Cardiac muscle cell (in vitro differentiated cells and primary cell): ENCODE measurements around the gene NAA25. TPM values are rescaled to one million over a fixed set of nuclear protein-coding genes. Genes with fewer than 3 reads are reported as not detected.
"Not testable (repeated sequence)": the region's sequence is repeated elsewhere in the genome, so short reads cannot be mapped to it uniquely, and the experiment has no call there.

Experiments used
- DNase-seq, 2 donors: peaks; one replicate each; pipeline versions ENCODE4 v3.0.0 to v3.0.0-alpha.2; 2010 to 2017; ENCODE audit warnings: low read depth in 1 of 2, low spot score in 1 of 2
- H3K27ac ChIP-seq: fragments of 200-600 bp; sonication (generic); 2 replicates; pipeline ENCODE4 v1.5.1; 2016
- H3K27me3 ChIP-seq: fragments of 200-600 bp; sonication (generic); 2 replicates; pipeline ENCODE4 v1.6.0; 2016; ENCODE audit warnings: control low read depth
- H3K36me3 ChIP-seq: fragments of 200-600 bp; sonication (generic); 2 replicates; pipeline ENCODE4 v1.5.1; 2016; ENCODE audit warnings: control low read depth
- H3K4me1 ChIP-seq: fragments of 200-600 bp; sonication (generic); 2 replicates; pipeline ENCODE4 v1.8.1; 2017; ENCODE audit warnings: low read depth, mild to moderate bottlenecking, mixed run types
- H3K4me3 ChIP-seq: fragments of 200-600 bp; sonication (generic); 2 replicates; pipeline ENCODE4 v1.5.1; 2016; ENCODE audit warnings: mild to moderate bottlenecking
- H3K9me3 ChIP-seq: fragments of 200-600 bp; sonication (generic); 2 replicates; pipeline ENCODE4 v1.5.1; 2017; ENCODE audit warnings: low read depth, mild to moderate bottlenecking, control low read depth
- CTCF ChIP-seq: IDR thresholded peaks from 2 replicates; pipeline ENCODE4 v1.5.1; 2012; ENCODE audit warnings: low read depth, mild to moderate bottlenecking, low read length
- polyA plus RNA-seq: library from polyadenylated mRNA; unstranded; fragments of >200 nt; fragmentation: Nextera tagmentation; extraction: Ambion mirVana; gene quantifications from 2 replicates; pipeline ENCODE4 v1.2.1, GENCODE V29; 2016
- total RNA-seq: library from RNA; depleted of rRNA; stranded (reverse); fragments of >200 nt; gene quantifications from 2 replicates; pipeline ENCODE4 v1.2.3, GENCODE V29; 2016

The NAA25 gene
- total and polyA plus RNA-seq, 2 experiments from 2014 or later, result 25.9 to 30.6 TPM

GRCh38 chr12:112063273-112063672 lies 45.3 kb downstream of the NAA25 start:
- Histone ChIP-seq H3K9me3 (no peaks in the 10 kb centered on the region), H3K27me3 (no peaks in the 10 kb centered on the region), H3K36me3 (peaks cover 64% of the 10 kb centered on the region), H3K4me3 (no peak overlapping the region), H3K27ac (no peak overlapping the region), H3K4me1 (no peaks in the 10 kb centered on the region)
- no peak for TF ChIP-seq CTCF
- DNase-seq, result no peak

GRCh38 chr12:112061137-112061536 lies 47.4 kb downstream of the NAA25 start:
- no peaks in the 10 kb centered on the region for H3K4me1 ChIP-seq
- no peaks in the 10 kb centered on the region for H3K27me3 ChIP-seq
- no peak overlapping the region for H3K27ac ChIP-seq
- no peaks in the 10 kb centered on the region for H3K9me3 ChIP-seq
- peaks cover 65% of the 10 kb centered on the region for H3K36me3 ChIP-seq
- TF ChIP-seq CTCF, result no peak
- no peak overlapping the region for H3K4me3 ChIP-seq
- no peak for DNase-seq

GRCh38 chr12:112049351-112049750 lies 59.2 kb downstream of the NAA25 start:
- peaks cover 84% of the 10 kb centered on the region for H3K36me3 ChIP-seq
- no peaks in the 10 kb centered on the region for H3K27me3 ChIP-seq
- no peak for DNase-seq
- no peak overlapping the region for H3K4me3 ChIP-seq
- no peaks in the 10 kb centered on the region for H3K9me3 ChIP-seq
- no peaks in the 10 kb centered on the region for H3K4me1 ChIP-seq
- no peak for TF ChIP-seq CTCF
- no peak overlapping the region for H3K27ac ChIP-seq

- H3K9me3 ChIP-seq, result no peaks in the 10 kb centered on the region
- no peaks in the 10 kb centered on the region for H3K27me3 ChIP-seq
- peaks cover 77% of the 10 kb centered on the region for H3K36me3 ChIP-seq
- H3K27ac ChIP-seq, result peak overlapping the region; percentile 41
- TF ChIP-seq CTCF, result no peak
- H3K4me1 ChIP-seq, result no peaks in the 10 kb centered on the region
- H3K4me3 ChIP-seq, result no peak overlapping the region
- no peak for DNase-seq
These were observed 62.6 kb downstream of the NAA25 start for GRCh38 chr12:112046003-112046402.

- DNase-seq, H3K27me3 ChIP-seq, H3K27ac ChIP-seq, H3K9me3 ChIP-seq, H3K4me1 ChIP-seq, H3K4me3 ChIP-seq: not testable (repeated sequence)
- peaks cover 66% of the 10 kb centered on the region for H3K36me3 ChIP-seq
These were observed 72.0 kb downstream of the NAA25 start for GRCh38 chr12:112036614-112037013.

- DNase-seq, result no peak
- Histone ChIP-seq H3K36me3 (peaks cover 65% of the 10 kb centered on the region), H3K27me3 (no peaks in the 10 kb centered on the region)
These were observed 73.3 kb downstream of the NAA25 start for GRCh38 chr12:112035219-112035785.

More at GRCh38 chr12:112035219-112035785, 73.3 kb downstream of the NAA25 start:
- H3K4me1 ChIP-seq, result no peaks in the 10 kb centered on the region
- no peaks in the 10 kb centered on the region for H3K9me3 ChIP-seq
- H3K4me3 ChIP-seq, result no peak overlapping the region
- H3K27ac ChIP-seq, result no peak overlapping the region
- no peak for TF ChIP-seq CTCF
